ENCODE results near the gene RAB11FIP4. TPM values are rescaled to one million over a fixed set of nuclear protein-coding genes. Genes with fewer than 3 reads are reported as not detected.
"Not testable (repeated sequence)": the region's sequence is repeated elsewhere in the genome, so short reads cannot be mapped to it uniquely, and the experiment has no call there.

Gene RAB11FIP4
- total RNA-seq, 4 donors from 2014 or later: 28.9 to 46.8 (median 35.7) TPM

- 55% methylated on average over 2 of the region's 2 CpGs for WGBS
- Histone ChIP-seq H3K4me3 (no peak overlapping the region), H3K4me1 (no peaks in the 10 kb centered on the region), H3K36me3 (no peaks in the 10 kb centered on the region), H3K27me3 (peaks cover 11% of the 10 kb centered on the region), H3K9me3 (no peaks in the 10 kb centered on the region), H3K27ac (no peak overlapping the region)
- DNase-seq (ENCODE audit: low spot score in 2 of 2): no peak
- TF ChIP-seq POLR2A (IDR thresholded peaks at IDR 0.05) (no peak), CTCF (IDR thresholded peaks at IDR 0.05) (no peak), POLR2AphosphoS5 (IDR thresholded peaks at IDR 0.05) (no peak), EP300 (IDR thresholded peaks at IDR 0.05) (no peak)
These were observed 44.1 kb downstream of the RAB11FIP4 start for GRCh38 chr17:31435581-31435980.

DNA sequence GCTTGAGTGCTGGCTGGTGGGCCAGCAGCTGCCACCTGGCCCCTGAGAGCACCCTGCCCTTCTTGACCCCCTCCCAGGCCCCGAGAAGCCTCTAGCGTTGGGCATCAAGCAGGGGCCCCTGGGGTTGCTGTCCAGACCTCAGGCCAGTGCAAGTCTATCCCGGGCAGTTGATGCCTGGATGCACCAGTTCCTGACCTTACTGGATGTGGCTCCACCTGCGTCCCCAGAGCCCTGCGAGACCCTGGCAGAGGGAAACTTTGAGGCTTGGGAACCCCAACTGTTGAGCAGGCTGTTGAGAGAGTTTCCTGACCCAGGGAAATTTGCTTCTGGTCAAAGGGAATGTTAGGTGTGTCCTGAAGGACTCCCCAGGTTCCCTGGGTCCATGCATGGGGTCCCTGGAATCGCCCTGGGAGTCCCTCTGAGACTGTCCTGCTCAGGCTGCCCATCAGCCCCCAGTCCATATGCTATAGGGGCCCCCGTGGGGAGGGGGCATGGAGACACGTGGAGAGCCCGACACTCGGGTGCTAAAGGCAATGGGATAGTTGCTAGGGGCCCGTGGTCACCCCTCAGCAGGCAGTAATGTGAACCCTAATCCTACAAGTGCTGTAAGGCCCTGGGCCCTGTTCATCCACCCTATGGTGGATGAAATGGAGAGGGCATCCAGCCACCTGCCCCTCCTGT lies 46.4 kb downstream of the RAB11FIP4 start:
- H3K27me3 ChIP-seq: peaks cover 5% of the 10 kb centered on the region
- H3K4me3 ChIP-seq: no peak overlapping the region
- no peak for DNase-seq (ENCODE audit: low spot score in 2 of 2)
- H3K27ac ChIP-seq: no peak overlapping the region
- no peaks in the 10 kb centered on the region for H3K4me1 ChIP-seq
- no peaks in the 10 kb centered on the region for H3K36me3 ChIP-seq
- WGBS: 78% methylated on average over 8 of the region's 11 CpGs
- H3K9me3 ChIP-seq: no peaks in the 10 kb centered on the region
- TF ChIP-seq POLR2A (IDR thresholded peaks at IDR 0.05): no peak
- TF ChIP-seq POLR2AphosphoS5 (IDR thresholded peaks at IDR 0.05): no peak
- TF ChIP-seq CTCF (IDR thresholded peaks at IDR 0.05): no peak
- no peak for TF ChIP-seq EP300 (IDR thresholded peaks at IDR 0.05)

GRCh38 chr17:31439716-31440115 lies 48.2 kb downstream of the RAB11FIP4 start:
- Histone ChIP-seq H3K9me3 (no peaks in the 10 kb centered on the region), H3K4me3 (no peak overlapping the region), H3K36me3 (no peaks in the 10 kb centered on the region), H3K27ac (no peak overlapping the region), H3K4me1 (no peaks in the 10 kb centered on the region), H3K27me3 (no peaks in the 10 kb centered on the region)
- WGBS: 93% methylated on average over 4 of the region's 4 CpGs
- no peak for DNase-seq (ENCODE audit: low spot score in 2 of 2)
- TF ChIP-seq EP300 (IDR thresholded peaks at IDR 0.05) (no peak), CTCF (IDR thresholded peaks at IDR 0.05) (no peak), POLR2A (IDR thresholded peaks at IDR 0.05) (no peak), POLR2AphosphoS5 (IDR thresholded peaks at IDR 0.05) (no peak)

- Histone ChIP-seq H3K27ac (no peak overlapping the region), H3K4me3 (no peak overlapping the region), H3K4me1 (no peaks in the 10 kb centered on the region), H3K27me3 (no peaks in the 10 kb centered on the region), H3K36me3 (no peaks in the 10 kb centered on the region), H3K9me3 (no peaks in the 10 kb centered on the region)
- DNase-seq (ENCODE audit: low spot score in 2 of 2): no peak
- TF ChIP-seq CTCF (IDR thresholded peaks at IDR 0.05) (no peak), EP300 (IDR thresholded peaks at IDR 0.05) (no peak), POLR2A (IDR thresholded peaks at IDR 0.05) (no peak), POLR2AphosphoS5 (IDR thresholded peaks at IDR 0.05) (no peak)
- 82% methylated on average over 5 of the region's 5 CpGs for WGBS
These were observed 50.8 kb downstream of the RAB11FIP4 start for GRCh38 chr17:31442276-31442675.

DNA sequence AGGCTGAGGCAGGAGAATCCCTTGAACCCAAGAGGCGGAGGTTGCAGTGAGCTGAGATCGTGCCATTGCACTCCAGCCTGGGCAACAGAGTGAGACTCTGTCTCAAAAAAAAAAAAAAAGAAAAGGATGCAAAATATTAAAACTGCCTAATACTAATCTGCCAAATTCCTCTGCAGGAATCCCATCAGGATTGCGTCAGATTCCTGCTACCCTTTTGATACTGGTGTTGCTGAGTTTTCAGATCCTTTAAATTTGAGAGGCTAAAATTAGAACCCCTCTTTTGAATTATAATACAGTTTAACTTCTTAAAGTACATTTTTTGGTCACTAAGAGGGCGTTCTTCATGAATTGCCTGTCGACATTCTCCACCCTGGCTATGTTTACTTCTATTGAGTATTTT lies 51.4 kb downstream of the RAB11FIP4 start:
- not testable (repeated sequence) for H3K27me3 ChIP-seq; H3K27ac ChIP-seq; H3K9me3 ChIP-seq; H3K36me3 ChIP-seq; DNase-seq (ENCODE audit: low spot score in 2 of 2); H3K4me1 ChIP-seq; H3K4me3 ChIP-seq
- 80% methylated on average over 5 of the region's 5 CpGs for WGBS

DNA sequence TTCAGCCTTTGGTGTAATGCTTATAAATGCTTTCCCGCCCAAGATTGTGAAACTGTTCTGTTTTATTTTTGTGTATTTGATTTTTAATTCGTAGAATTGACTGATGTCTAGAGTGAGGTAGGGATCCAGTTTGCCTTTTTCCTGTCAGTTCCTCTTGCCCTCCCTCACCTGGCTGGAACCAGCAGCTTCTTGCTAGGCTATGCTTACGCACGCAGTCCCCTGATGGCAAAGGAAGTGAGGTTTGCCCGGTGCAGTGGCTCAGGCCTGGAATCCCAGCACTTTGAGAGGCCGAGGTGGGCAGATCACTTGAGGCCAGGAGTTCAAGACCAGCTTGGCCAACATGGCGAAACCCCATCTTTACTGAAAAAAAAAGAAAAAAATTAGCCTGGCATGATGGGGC lies 51.9 kb downstream of the RAB11FIP4 start:
- 84% methylated on average over 7 of the region's 7 CpGs for WGBS
- DNase-seq (ENCODE audit: low spot score in 2 of 2): no peak
- TF ChIP-seq EP300 (IDR thresholded peaks at IDR 0.05) (no peak), POLR2AphosphoS5 (IDR thresholded peaks at IDR 0.05) (no peak), CTCF (IDR thresholded peaks at IDR 0.05) (no peak), POLR2A (IDR thresholded peaks at IDR 0.05) (no peak)

More for the DNA sequence above, 51.9 kb downstream of the RAB11FIP4 start:
- H3K27ac ChIP-seq: no peak overlapping the region
- no peaks in the 10 kb centered on the region for H3K27me3 ChIP-seq
- no peaks in the 10 kb centered on the region for H3K36me3 ChIP-seq
- no peaks in the 10 kb centered on the region for H3K4me1 ChIP-seq
- no peak overlapping the region for H3K4me3 ChIP-seq
- H3K9me3 ChIP-seq: no peaks in the 10 kb centered on the region

Measured in suprapubic skin (tissue), 4 donors.